A549 (cell line): ENCODE measurements around the gene MTERF1.

Source experiments
- BHLHE40 ChIP-seq: IDR thresholded peaks from 2 replicates; pipeline ENCODE4 v1.6.1; 2012; ENCODE audit warnings: low read depth, low read length, inconsistent platforms
- CEBPB ChIP-seq, 2 experiments: fragments of >200 bp in 1 of 2; sonication (Bioruptor Twin) in 1 of 2; formaldehyde crosslinking in 1 of 2; IDR thresholded peaks; 2 replicates each; pipeline ENCODE4 v1.6.1; 2012 to 2016
- CTCF ChIP-seq: fragments of >200 bp; sonication (Bioruptor Twin); formaldehyde crosslinking; IDR thresholded peaks from 3 replicates; pipeline ENCODE4 v1.5.1; 2016
- EP300 ChIP-seq, 2 experiments: fragments of >200 bp; sonication (Bioruptor Twin); formaldehyde crosslinking; IDR thresholded peaks; 2 replicates in 1 of 2; 3 replicates in 1 of 2; pipeline ENCODE4 v1.6.1; 2016 to 2017
- MAX ChIP-seq: IDR thresholded peaks from 2 replicates; pipeline ENCODE4 v1.6.1; 2012
- MYC ChIP-seq: IDR thresholded peaks from 2 replicates; pipeline ENCODE4 v1.6.1; 2012; ENCODE audit warnings: mild to moderate bottlenecking, inconsistent platforms, low read length, improper control_type of control experiment, borderline replicate concordance
- NPAS2 ChIP-seq: fragments of 250-450 bp; sonication (Bioruptor Pico); IDR thresholded peaks from 2 replicates; pipeline ENCODE4 v1.8.0; 2022; ENCODE audit warnings: mild to moderate bottlenecking, moderate library complexity, borderline replicate concordance
- POLR2A ChIP-seq: IDR thresholded peaks from 2 replicates; pipeline ENCODE4 v1.6.1; 2012; ENCODE audit warnings: mild to moderate bottlenecking, low read length
- REST ChIP-seq: fragments of 200-600 bp; sonication (generic); IDR thresholded peaks from 2 replicates; pipeline ENCODE4 v1.6.1; 2016; ENCODE audit warnings: antibody characterized with exemption, mild to moderate bottlenecking, moderate library complexity
- SMC3 ChIP-seq: fragments of >200 bp; sonication (Bioruptor Twin); formaldehyde crosslinking; IDR thresholded peaks from 3 replicates; pipeline ENCODE4 v1.6.1; 2018; ENCODE audit warnings: inconsistent platforms

GRCh38 chr7:91911121-91911520 is 30.6 kb upstream of the MTERF1 start:
- TF ChIP-seq CTCF = no peak
- TF ChIP-seq BHLHE40 = no peak
- no peak for TF ChIP-seq CEBPB (IDR thresholded peaks at IDR 0.05)
- TF ChIP-seq SMC3 = no peak
- TF ChIP-seq POLR2A = no peak
- TF ChIP-seq NPAS2 (CRISPR knock-in tag) = no peak
- no peak for TF ChIP-seq MYC
- no peak for TF ChIP-seq MAX
- TF ChIP-seq EP300 (IDR thresholded peaks at IDR 0.05) = no peak
- TF ChIP-seq REST = no peak
